ENCODE measurements around the gene SERPINI2.

SERPINI2 gene

GRCh38 chr3:167469381-167469780 is 4.5 kb downstream of the SERPINI2 start:
- Histone ChIP-seq H3K9me3 (ENCODE audit: insufficient read depth, low read length) (no peaks in the 10 kb centered on the region), H3K27me3 (ENCODE audit: low read length) (no peaks in the 10 kb centered on the region), H4K20me1 (ENCODE audit: low read depth, low read length) (no peaks in the 10 kb centered on the region), H3K79me2 (ENCODE audit: insufficient read depth, low read length) (no peaks in the 10 kb centered on the region), H3K9ac (ENCODE audit: low read length) (no peak overlapping the region), H3K36me3 (ENCODE audit: low read length) (no peaks in the 10 kb centered on the region), H3K4me3 (ENCODE audit: insufficient read depth, low read length, poor library complexity, severe bottlenecking) (no peak overlapping the region), H3K9me2 (replicated peaks; ENCODE audit: insufficient read depth, low read length) (no peaks in the 10 kb centered on the region), H3K4me2 (ENCODE audit: low read depth, low read length, poor library complexity, severe bottlenecking) (no peak overlapping the region), H3F3A (ENCODE audit: insufficient read depth) (no peaks in the 10 kb centered on the region), H3K27ac (ENCODE audit: low read depth, low read length) (no peak overlapping the region), H2AFZ (ENCODE audit: low read depth, low read length, severe bottlenecking) (no peak overlapping the region)
- TF ChIP-seq EZH2phosphoT487 (conservative IDR thresholded peaks at IDR 0.05; ENCODE audit: low read length) = no peak
- TF ChIP-seq CTCF (IDR thresholded peaks at IDR 0.05; ENCODE audit: insufficient read depth, low read length, poor library complexity, severe bottlenecking) = no peak

- Histone ChIP-seq H3K79me2 (ENCODE audit: insufficient read depth, low read length) (no peaks in the 10 kb centered on the region), H3K9me3 (ENCODE audit: insufficient read depth, low read length) (no peaks in the 10 kb centered on the region), H3K4me3 (ENCODE audit: insufficient read depth, low read length, poor library complexity, severe bottlenecking) (no peak overlapping the region), H3K9ac (ENCODE audit: low read length) (no peak overlapping the region), H3K27me3 (ENCODE audit: low read length) (no peaks in the 10 kb centered on the region), H2AFZ (ENCODE audit: low read depth, low read length, severe bottlenecking) (peak overlapping the region; percentile 30), H3K4me2 (ENCODE audit: low read depth, low read length, poor library complexity, severe bottlenecking) (no peak overlapping the region), H3F3A (ENCODE audit: insufficient read depth) (no peaks in the 10 kb centered on the region), H3K9me2 (replicated peaks; ENCODE audit: insufficient read depth, low read length) (no peaks in the 10 kb centered on the region), H3K36me3 (ENCODE audit: low read length) (no peaks in the 10 kb centered on the region), H3K27ac (ENCODE audit: low read depth, low read length) (no peak overlapping the region), H4K20me1 (ENCODE audit: low read depth, low read length) (no peaks in the 10 kb centered on the region)
- TF ChIP-seq CTCF (IDR thresholded peaks at IDR 0.05; ENCODE audit: insufficient read depth, low read length, poor library complexity, severe bottlenecking) (no peak), EZH2phosphoT487 (conservative IDR thresholded peaks at IDR 0.05; ENCODE audit: low read length) (no peak)
Measured at GRCh38 chr3:167467848-167468611, 5.8 kb downstream of the SERPINI2 start.

GRCh38 chr3:167466966-167467365 is 6.9 kb downstream of the SERPINI2 start:
- no peaks in the 10 kb centered on the region for H3F3A ChIP-seq (ENCODE audit: insufficient read depth)
- TF ChIP-seq EZH2phosphoT487 (conservative IDR thresholded peaks at IDR 0.05; ENCODE audit: low read length) (no peak), CTCF (IDR thresholded peaks at IDR 0.05; ENCODE audit: insufficient read depth, low read length, poor library complexity, severe bottlenecking) (no peak)

More at GRCh38 chr3:167466966-167467365, 6.9 kb downstream of the SERPINI2 start:
- no peak overlapping the region for H3K4me3 ChIP-seq (ENCODE audit: insufficient read depth, low read length, poor library complexity, severe bottlenecking)
- H3K27me3 ChIP-seq (ENCODE audit: low read length) = no peaks in the 10 kb centered on the region
- no peak overlapping the region for H2AFZ ChIP-seq (ENCODE audit: low read depth, low read length, severe bottlenecking)
- H3K9me2 ChIP-seq (replicated peaks; ENCODE audit: insufficient read depth, low read length) = no peaks in the 10 kb centered on the region
- H3K9ac ChIP-seq (ENCODE audit: low read length) = no peak overlapping the region
- H3K27ac ChIP-seq (ENCODE audit: low read depth, low read length) = no peak overlapping the region
- no peak overlapping the region for H3K4me2 ChIP-seq (ENCODE audit: low read depth, low read length, poor library complexity, severe bottlenecking)
- no peaks in the 10 kb centered on the region for H4K20me1 ChIP-seq (ENCODE audit: low read depth, low read length)
- H3K9me3 ChIP-seq (ENCODE audit: insufficient read depth, low read length) = no peaks in the 10 kb centered on the region
- no peaks in the 10 kb centered on the region for H3K79me2 ChIP-seq (ENCODE audit: insufficient read depth, low read length)
- H3K36me3 ChIP-seq (ENCODE audit: low read length) = no peaks in the 10 kb centered on the region
